CD4-positive, alpha-beta T cell (primary cell): ENCODE results near the gene CDIPT. TPM values are rescaled to one million over a fixed set of nuclear protein-coding genes. Genes with fewer than 3 reads are reported as not detected.

Experiments
- ATAC-seq: fragments of 200-7000 bp; cut with Tn5 transposase; one replicate; pipeline ENCODE4 v1.10.0; 2022; ENCODE audit warnings: mild to moderate bottlenecking; ENCODE audit not compliant: poor library complexity
- CTCF ChIA-PET: fragments of 350-600 bp; sonication (Branson Sonifier 250); formaldehyde crosslinking; loops from one replicate; lab custom pipeline; 2021; ENCODE audit warnings: antibody characterized with exemption, inconsistent platforms; lab: Charles Lee
- POLR2A ChIA-PET: fragments of 350-600 bp; sonication (Branson Sonifier 250); formaldehyde crosslinking; loops from one replicate; lab custom pipeline; 2021; ENCODE audit warnings: antibody characterized with exemption, inconsistent platforms; lab: Charles Lee
- DNase-seq, 14 experiments: peaks; one replicate each; pipeline ENCODE4 v3.0.0-alpha.2; 2013 to 2020; ENCODE audit warnings: mixed read lengths in 2 of 14
- H3K27ac ChIP-seq, 2 donors: one replicate each; pipeline versions ENCODE4 v1.5.1 to v1.7.0; 2013; ENCODE audit warnings: low read length in 2 of 2, low read depth in 1 of 2, mild to moderate bottlenecking in 1 of 2
- H3K27me3 ChIP-seq, 2 experiments: 1 replicate in 1 of 2; 2 replicates in 1 of 2; pipeline versions ENCODE4 v1.6.1 to v1.7.0; 2013; ENCODE audit warnings: low read length in 2 of 2, control low read depth in 1 of 2, mild to moderate bottlenecking in 1 of 2, moderate library complexity in 1 of 2; ENCODE audit not compliant: insufficient read depth in 2 of 2, control insufficient read depth in 1 of 2
- H3K36me3 ChIP-seq: one replicate; pipeline ENCODE4 v1.6.1; 2013; ENCODE audit warnings: low read length, control low read depth; ENCODE audit not compliant: insufficient read depth
- H3K4me1 ChIP-seq: one replicate; pipeline ENCODE4 v1.6.1; 2013; ENCODE audit warnings: low read length, control low read depth; ENCODE audit not compliant: insufficient read depth
- H3K4me3 ChIP-seq: one replicate; pipeline ENCODE4 v1.5.1; 2013; ENCODE audit warnings: mild to moderate bottlenecking, low read length, moderate library complexity
- H3K9me3 ChIP-seq, 2 experiments: 1 replicate in 1 of 2; 2 replicates in 1 of 2; pipeline versions ENCODE4 v1.6.1 to v1.7.0; 2013; ENCODE audit warnings: low read length in 2 of 2, mild to moderate bottlenecking in 2 of 2, control low read depth in 1 of 2, moderate library complexity in 1 of 2; ENCODE audit not compliant: control insufficient read depth in 1 of 2, insufficient read depth in 1 of 2
- H3K27ac Mint-ChIP-seq: one replicate; pipeline ENCODE4 v1.8.0; 2020; ENCODE audit warnings: mixed read lengths
- H3K27me3 Mint-ChIP-seq: one replicate; pipeline ENCODE4 v1.8.0; 2021; ENCODE audit warnings: mixed read lengths
- H3K36me3 Mint-ChIP-seq: one replicate; pipeline ENCODE4 v1.8.0; 2021; ENCODE audit warnings: low read depth, mixed read lengths
- H3K4me1 Mint-ChIP-seq: one replicate; pipeline ENCODE4 v1.8.0; 2021; ENCODE audit warnings: low read depth, mixed read lengths
- H3K4me3 Mint-ChIP-seq: one replicate; pipeline ENCODE4 v1.8.0; 2020; ENCODE audit warnings: mild to moderate bottlenecking, mixed read lengths
- H3K9me3 Mint-ChIP-seq: one replicate; pipeline ENCODE4 v1.8.0; 2020; ENCODE audit warnings: mixed read lengths
- intact Hi-C, 2 experiments: fragments of 100-400 bp; cut with DNase I in 1 of 2; cut with micrococcal nuclease in 1 of 2; formaldehyde crosslinking; loops; one replicate each; pipeline versions ENCODE4 v1.15.1 to v1.9.0; 2023 to 2025; cut with DNase I, micrococcal nuclease
- total RNA-seq, 174 experiments: library from RNA in 2 of 174; stranded (reverse) in 2 of 174; gene quantifications; one replicate each; pipeline ENCODE4 v1.2.3 and lab custom pipeline; 2021 to 2026
- TF ChIP-seq, protein P1 (sequence below): fragments of 200-600 bp; IDR thresholded peaks from one replicate; pipeline ENCODE4 v1.8.0; 2022; ENCODE audit warnings: antibody characterized with exemption, mild to moderate bottlenecking

CDIPT gene
- total RNA-seq, 2 experiments from 2014 or later: 25.7 to 27.0 TPM

DNA sequence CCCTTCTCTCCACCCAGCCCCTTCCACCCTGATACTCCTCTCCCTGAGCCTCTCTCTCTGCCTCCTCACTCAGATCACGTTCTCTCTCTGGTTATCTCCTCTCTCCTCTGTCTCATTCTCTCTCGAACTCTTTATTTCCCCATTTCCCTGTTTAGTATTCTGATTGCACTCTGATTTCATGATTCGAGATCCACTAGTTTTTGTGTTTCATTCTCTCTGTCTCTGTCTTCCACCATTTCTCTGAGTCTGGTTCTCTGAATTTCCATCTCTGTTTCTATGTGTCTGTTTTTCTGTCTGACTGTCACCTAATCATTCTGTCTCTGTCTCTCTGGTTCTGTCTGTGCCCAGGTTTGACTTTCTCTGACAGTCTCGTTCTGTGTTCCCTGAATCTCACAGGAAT, 34.3 kb upstream of the CDIPT start:
- intact Hi-C loops: no loop called here
- H3K27me3 Mint-ChIP-seq: peaks cover 32% of the 10 kb centered on the region
- no peak overlapping the region for H3K4me3 ChIP-seq
- H3K9me3 ChIP-seq: peaks cover 0 to 23% of the 10 kb centered on the region in 2 experiments
- H3K4me1 ChIP-seq: peaks cover 22% of the 10 kb centered on the region
- CTCF ChIA-PET: no interaction called here
- no peaks in the 10 kb centered on the region for H3K36me3 Mint-ChIP-seq
- ATAC-seq (no peak), DNase-seq (no peak)
- no peaks in the 10 kb centered on the region for H3K4me1 Mint-ChIP-seq
- H3K27ac Mint-ChIP-seq: no peak overlapping the region
- H3K4me3 Mint-ChIP-seq: no peak overlapping the region
- peaks cover 28 to 29% of the 10 kb centered on the region in 2 experiments for H3K27me3 ChIP-seq
- H3K27ac ChIP-seq: no peak overlapping the region
- TF ChIP-seq, protein P1, sequence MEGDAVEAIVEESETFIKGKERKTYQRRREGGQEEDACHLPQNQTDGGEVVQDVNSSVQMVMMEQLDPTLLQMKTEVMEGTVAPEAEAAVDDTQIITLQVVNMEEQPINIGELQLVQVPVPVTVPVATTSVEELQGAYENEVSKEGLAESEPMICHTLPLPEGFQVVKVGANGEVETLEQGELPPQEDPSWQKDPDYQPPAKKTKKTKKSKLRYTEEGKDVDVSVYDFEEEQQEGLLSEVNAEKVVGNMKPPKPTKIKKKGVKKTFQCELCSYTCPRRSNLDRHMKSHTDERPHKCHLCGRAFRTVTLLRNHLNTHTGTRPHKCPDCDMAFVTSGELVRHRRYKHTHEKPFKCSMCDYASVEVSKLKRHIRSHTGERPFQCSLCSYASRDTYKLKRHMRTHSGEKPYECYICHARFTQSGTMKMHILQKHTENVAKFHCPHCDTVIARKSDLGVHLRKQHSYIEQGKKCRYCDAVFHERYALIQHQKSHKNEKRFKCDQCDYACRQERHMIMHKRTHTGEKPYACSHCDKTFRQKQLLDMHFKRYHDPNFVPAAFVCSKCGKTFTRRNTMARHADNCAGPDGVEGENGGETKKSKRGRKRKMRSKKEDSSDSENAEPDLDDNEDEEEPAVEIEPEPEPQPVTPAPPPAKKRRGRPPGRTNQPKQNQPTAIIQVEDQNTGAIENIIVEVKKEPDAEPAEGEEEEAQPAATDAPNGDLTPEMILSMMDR: no peak
- H3K36me3 ChIP-seq: no peaks in the 10 kb centered on the region
- POLR2A ChIA-PET: no interaction called here
- H3K9me3 Mint-ChIP-seq: no peaks in the 10 kb centered on the region

DNA sequence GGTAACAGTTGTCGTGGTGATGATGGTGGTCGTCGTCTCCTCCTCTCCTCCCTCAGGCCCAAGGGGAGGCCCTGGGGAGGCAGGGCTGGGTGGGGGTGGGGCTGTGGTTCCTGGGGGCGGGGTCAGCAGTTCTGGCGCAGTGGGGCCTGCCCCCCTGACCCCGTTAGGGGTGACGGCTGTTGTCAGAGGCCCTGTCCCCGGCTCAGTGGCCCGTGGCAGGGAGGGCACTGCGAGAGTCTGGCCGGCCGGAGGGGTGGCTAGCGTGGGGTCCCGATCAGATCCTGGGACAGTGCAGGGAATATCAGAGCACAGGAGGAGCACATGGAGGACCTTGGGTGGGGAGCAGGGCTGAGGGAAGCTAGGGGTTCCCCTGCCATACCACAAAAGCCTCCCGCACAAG, 33.8 kb upstream of the CDIPT start:
- H3K27ac Mint-ChIP-seq: no peak overlapping the region
- Histone ChIP-seq H3K27ac (no peak overlapping the region), H3K27me3 (peaks cover 28 to 29% of the 10 kb centered on the region in 2 experiments), H3K4me3 (no peak overlapping the region), H3K9me3 (peaks cover 0 to 23% of the 10 kb centered on the region in 2 experiments), H3K36me3 (no peaks in the 10 kb centered on the region), H3K4me1 (peaks cover 22% of the 10 kb centered on the region)
- no peaks in the 10 kb centered on the region for H3K4me1 Mint-ChIP-seq
- POLR2A ChIA-PET: no interaction called here
- intact Hi-C loops: no loop called here
- H3K4me3 Mint-ChIP-seq: no peak overlapping the region
- TF ChIP-seq, protein P1: no peak
- H3K36me3 Mint-ChIP-seq: no peaks in the 10 kb centered on the region
- no peaks in the 10 kb centered on the region for H3K9me3 Mint-ChIP-seq
- ATAC-seq (no peak), DNase-seq (no peak)
- peaks cover 32% of the 10 kb centered on the region for H3K27me3 Mint-ChIP-seq
- CTCF ChIA-PET: no interaction called here

DNA sequence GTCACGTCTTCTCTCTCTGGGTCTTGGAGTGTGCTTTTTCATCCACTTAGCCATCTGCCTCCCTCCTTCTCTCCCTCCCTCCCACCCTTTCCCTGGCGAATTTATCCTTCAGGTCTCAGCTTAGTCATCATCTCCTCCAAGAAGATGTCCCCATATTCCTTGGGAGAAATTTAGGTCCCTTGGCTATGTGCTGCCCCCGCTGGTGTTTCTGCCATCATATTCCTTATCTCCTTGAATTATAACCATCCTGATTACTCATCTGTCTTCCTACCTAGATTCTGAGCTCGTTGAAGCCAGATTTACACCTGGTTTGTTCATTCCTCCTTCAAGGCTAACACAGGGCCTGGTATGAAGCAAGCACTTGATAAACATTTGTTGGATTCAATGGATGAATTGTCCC, 31.3 kb upstream of the CDIPT start:
- ChIA-PET CTCF (no interaction called here), POLR2A (no interaction called here)
- Mint-ChIP-seq H3K4me3 (no peak overlapping the region), H3K27ac (no peak overlapping the region), H3K36me3 (no peaks in the 10 kb centered on the region), H3K9me3 (no peaks in the 10 kb centered on the region), H3K4me1 (no peaks in the 10 kb centered on the region), H3K27me3 (peaks cover 32% of the 10 kb centered on the region)
- Histone ChIP-seq H3K27ac (no peak overlapping the region), H3K4me1 (peaks cover 9% of the 10 kb centered on the region), H3K36me3 (no peaks in the 10 kb centered on the region), H3K27me3 (peaks cover 25 to 26% of the 10 kb centered on the region in 2 experiments), H3K4me3 (no peak overlapping the region), H3K9me3 (peaks cover 0 to 18% of the 10 kb centered on the region in 2 experiments)
- ATAC-seq: no peak
- TF ChIP-seq, protein P1: no peak
- intact Hi-C loops: no loop called here
- no peak for DNase-seq
